GM23338 (cell line): ENCODE data around the gene SAMD7. TPM values are rescaled to one million over a fixed set of nuclear protein-coding genes. Genes with fewer than 3 reads are reported as not detected.

ENCODE experiments used
- ATAC-seq: fragments of 200-7000 bp; cut with Tn5 transposase; 3 replicates; pipeline ENCODE4 v1.9.1; 2020
- DNase-seq: peaks from one replicate; pipeline ENCODE4 v3.0.0-alpha.2; 2015; ENCODE audit warnings: low spot score
- H2AFZ ChIP-seq: fragments of 200-600 bp; sonication (generic); 2 replicates; pipeline ENCODE4 v1.8.0; 2016; ENCODE audit warnings: antibody characterized with exemption, mild to moderate bottlenecking, moderate library complexity
- H3F3A ChIP-seq: fragments of 200-600 bp; sonication (generic); replicated peaks from 2 replicates; pipeline ENCODE4 v1.8.0; 2017; ENCODE audit warnings: antibody characterized with exemption, mixed run types, low read depth
- H3K27ac ChIP-seq: fragments of 200-600 bp; sonication (generic); 2 replicates; pipeline ENCODE4 v1.6.1; 2016; ENCODE audit warnings: low read depth
- H3K27me3 ChIP-seq: fragments of 200-600 bp; sonication (generic); 2 replicates; pipeline ENCODE4 v1.8.0; 2016; ENCODE audit warnings: mild to moderate bottlenecking, mixed run types, moderate library complexity; ENCODE audit not compliant: insufficient read depth
- H3K36me3 ChIP-seq: fragments of 200-600 bp; sonication (generic); 2 replicates; pipeline ENCODE4 v1.8.0; 2016; ENCODE audit warnings: mild to moderate bottlenecking; ENCODE audit not compliant: insufficient read depth
- H3K4me1 ChIP-seq: fragments of 200-600 bp; sonication (generic); 2 replicates; pipeline ENCODE4 v1.8.0; 2016; ENCODE audit warnings: mild to moderate bottlenecking, moderate library complexity; ENCODE audit not compliant: insufficient read depth
- H3K4me2 ChIP-seq: fragments of 200-600 bp; sonication (generic); 2 replicates; pipeline ENCODE4 v1.7.1; 2017; ENCODE audit warnings: mixed run types
- H3K4me3 ChIP-seq: fragments of 200-600 bp; sonication (generic); 2 replicates; pipeline ENCODE4 v1.6.1; 2016; ENCODE audit warnings: mixed run types
- H3K79me2 ChIP-seq: fragments of 200-600 bp; sonication (generic); replicated peaks from 2 replicates; pipeline ENCODE4 v1.8.0; 2017; ENCODE audit warnings: mild to moderate bottlenecking; ENCODE audit not compliant: insufficient read depth
- H3K9me2 ChIP-seq: fragments of 200-600 bp; sonication (generic); 2 replicates; pipeline ENCODE4 v1.8.0; 2017; ENCODE audit not compliant: insufficient read depth
- H4K20me1 ChIP-seq: fragments of 200-600 bp; sonication (generic); replicated peaks from 2 replicates; pipeline ENCODE4 v1.8.0; 2017; ENCODE audit warnings: mild to moderate bottlenecking; ENCODE audit not compliant: insufficient read depth
- H3K27ac Mint-ChIP-seq: 2 replicates; pipeline ENCODE4 v1.8.0; 2020; ENCODE audit warnings: inconsistent platforms, mild to moderate bottlenecking, moderate library complexity, mixed read lengths
- H3K27me3 Mint-ChIP-seq: 3 replicates; pipeline ENCODE4 v1.8.0; 2022; ENCODE audit warnings: low read depth, mild to moderate bottlenecking, moderate library complexity, mixed read lengths, inconsistent platforms; ENCODE audit not compliant: insufficient read depth, poor library complexity
- H3K36me3 Mint-ChIP-seq: 3 replicates; pipeline ENCODE4 v1.8.0; 2021; ENCODE audit warnings: low read depth, mild to moderate bottlenecking, inconsistent platforms, moderate library complexity, mixed read lengths
- H3K4me1 Mint-ChIP-seq: 3 replicates; pipeline ENCODE4 v1.8.0; 2020; ENCODE audit warnings: mild to moderate bottlenecking, inconsistent platforms, mixed read lengths
- H3K4me3 Mint-ChIP-seq: 3 replicates; pipeline ENCODE4 v1.8.0; 2021; ENCODE audit warnings: moderate library complexity, mild to moderate bottlenecking, inconsistent platforms, mixed read lengths
- H3K9me3 Mint-ChIP-seq: 3 replicates; pipeline ENCODE4 v1.8.0; 2020; ENCODE audit warnings: moderate library complexity, mild to moderate bottlenecking, inconsistent platforms, mixed read lengths
- CREB1 ChIP-seq: fragments of 250-450 bp; sonication (Bioruptor Pico); IDR thresholded peaks from 2 replicates; pipeline ENCODE4 v1.5.0; 2020; ENCODE audit warnings: low read depth, mild to moderate bottlenecking, moderate library complexity
- ETS1 ChIP-seq: IDR thresholded peaks from 2 replicates; pipeline ENCODE4 v1.6.1; 2016; ENCODE audit warnings: antibody characterized with exemption
- EZH2 ChIP-seq: fragments of 200-600 bp; sonication (generic); IDR thresholded peaks from one replicate; pipeline ENCODE4 v1.8.0; 2017; ENCODE audit warnings: antibody characterized with exemption, mild to moderate bottlenecking, low read depth; ENCODE audit not compliant: unreplicated experiment
- EZH2phosphoT487 ChIP-seq: fragments of 200-600 bp; sonication (generic); IDR thresholded peaks from one replicate; pipeline ENCODE4 v1.8.1; 2018; ENCODE audit warnings: antibody characterized with exemption; ENCODE audit not compliant: unreplicated experiment
- JUNB ChIP-seq: IDR thresholded peaks from one replicate; pipeline ENCODE4 v1.6.1; 2016; ENCODE audit warnings: antibody characterized with exemption; ENCODE audit not compliant: unreplicated experiment
- NANOG ChIP-seq: IDR thresholded peaks from 2 replicates; pipeline ENCODE4 v1.6.1; 2016; ENCODE audit warnings: antibody characterized with exemption, borderline replicate concordance
- STAT1 ChIP-seq: IDR thresholded peaks from one replicate; pipeline ENCODE4 v1.6.1; 2016; ENCODE audit warnings: antibody characterized with exemption; ENCODE audit not compliant: unreplicated experiment
- ZNF114 ChIP-seq: fragments of 250-450 bp; sonication (Bioruptor Pico); IDR thresholded peaks from 2 replicates; pipeline ENCODE4 v1.5.0; 2020; ENCODE audit warnings: mild to moderate bottlenecking, moderate library complexity
- ZNF331 ChIP-seq: fragments of 250-450 bp; sonication (Bioruptor Pico); IDR thresholded peaks from 2 replicates; pipeline ENCODE4 v1.5.0; 2020; ENCODE audit warnings: low read depth, mild to moderate bottlenecking, moderate library complexity
- polyA plus RNA-seq: library from polyadenylated mRNA; unstranded; fragments of >200 nt; fragmentation: Nextera tagmentation; extraction: Ambion mirVana; gene quantifications from 2 replicates; pipeline ENCODE4 v1.2.1, GENCODE V29; 2016
- total RNA-seq: library from RNA; depleted of rRNA; stranded (reverse); fragments of >200 nt; shearing (Covaris generic); gene quantifications from 2 replicates; pipeline ENCODE4 v1.2.3, GENCODE V29; 2014
- TF ChIP-seq, protein P1 (sequence below), 2 experiments: fragments of 200-600 bp in 1 of 2; sonication (generic) in 1 of 2; conservative IDR thresholded peaks; 2 replicates each; pipeline versions ENCODE4 v1.5.1 to v1.6.1; 2016 to 2017; ENCODE audit warnings: antibody characterized with exemption in 2 of 2, low read depth in 2 of 2, mild to moderate bottlenecking in 2 of 2, moderate library complexity in 1 of 2
- TF ChIP-seq, protein P2 (sequence below): IDR thresholded peaks from one replicate; pipeline ENCODE4 v1.6.1; 2018; ENCODE audit warnings: antibody characterized with exemption; ENCODE audit not compliant: unreplicated experiment

SAMD7 gene
- total and polyA plus RNA-seq, 2 experiments from 2014 or later, result not detected

- Mint-ChIP-seq H3K9me3 (peaks cover 3% of the 10 kb centered on the region; the same call in 1 of the 3 replicates), H3K4me1 (peaks cover 8% of the 10 kb centered on the region; the same call in 2 of the 3 replicates), H3K27ac (no peak overlapping the region), H3K4me3 (no peak overlapping the region), H3K36me3 (no peaks in the 10 kb centered on the region), H3K27me3 (peaks cover 2% of the 10 kb centered on the region)
- Histone ChIP-seq H3K27me3 (no peaks in the 10 kb centered on the region), H3K79me2 (no peaks in the 10 kb centered on the region), H4K20me1 (no peaks in the 10 kb centered on the region), H2AFZ (no peak overlapping the region), H3K27ac (no peak overlapping the region), H3K9me2 (no peaks in the 10 kb centered on the region), H3K36me3 (no peaks in the 10 kb centered on the region; the same call in 1 of the 2 replicates), H3K4me2 (no peak overlapping the region), H3K4me1 (no peaks in the 10 kb centered on the region; the same call in 1 of the 2 replicates), H3F3A (no peaks in the 10 kb centered on the region), H3K4me3 (no peak overlapping the region)
- TF ChIP-seq, protein P1, sequence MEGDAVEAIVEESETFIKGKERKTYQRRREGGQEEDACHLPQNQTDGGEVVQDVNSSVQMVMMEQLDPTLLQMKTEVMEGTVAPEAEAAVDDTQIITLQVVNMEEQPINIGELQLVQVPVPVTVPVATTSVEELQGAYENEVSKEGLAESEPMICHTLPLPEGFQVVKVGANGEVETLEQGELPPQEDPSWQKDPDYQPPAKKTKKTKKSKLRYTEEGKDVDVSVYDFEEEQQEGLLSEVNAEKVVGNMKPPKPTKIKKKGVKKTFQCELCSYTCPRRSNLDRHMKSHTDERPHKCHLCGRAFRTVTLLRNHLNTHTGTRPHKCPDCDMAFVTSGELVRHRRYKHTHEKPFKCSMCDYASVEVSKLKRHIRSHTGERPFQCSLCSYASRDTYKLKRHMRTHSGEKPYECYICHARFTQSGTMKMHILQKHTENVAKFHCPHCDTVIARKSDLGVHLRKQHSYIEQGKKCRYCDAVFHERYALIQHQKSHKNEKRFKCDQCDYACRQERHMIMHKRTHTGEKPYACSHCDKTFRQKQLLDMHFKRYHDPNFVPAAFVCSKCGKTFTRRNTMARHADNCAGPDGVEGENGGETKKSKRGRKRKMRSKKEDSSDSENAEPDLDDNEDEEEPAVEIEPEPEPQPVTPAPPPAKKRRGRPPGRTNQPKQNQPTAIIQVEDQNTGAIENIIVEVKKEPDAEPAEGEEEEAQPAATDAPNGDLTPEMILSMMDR (conservative IDR thresholded peaks at IDR 0.05; ENCODE audit: low read depth in 2 of 2), result no peak
- no peak for TF ChIP-seq STAT1
- no peak for TF ChIP-seq EZH2
- TF ChIP-seq EZH2phosphoT487, result no peak
- TF ChIP-seq, protein P2, sequence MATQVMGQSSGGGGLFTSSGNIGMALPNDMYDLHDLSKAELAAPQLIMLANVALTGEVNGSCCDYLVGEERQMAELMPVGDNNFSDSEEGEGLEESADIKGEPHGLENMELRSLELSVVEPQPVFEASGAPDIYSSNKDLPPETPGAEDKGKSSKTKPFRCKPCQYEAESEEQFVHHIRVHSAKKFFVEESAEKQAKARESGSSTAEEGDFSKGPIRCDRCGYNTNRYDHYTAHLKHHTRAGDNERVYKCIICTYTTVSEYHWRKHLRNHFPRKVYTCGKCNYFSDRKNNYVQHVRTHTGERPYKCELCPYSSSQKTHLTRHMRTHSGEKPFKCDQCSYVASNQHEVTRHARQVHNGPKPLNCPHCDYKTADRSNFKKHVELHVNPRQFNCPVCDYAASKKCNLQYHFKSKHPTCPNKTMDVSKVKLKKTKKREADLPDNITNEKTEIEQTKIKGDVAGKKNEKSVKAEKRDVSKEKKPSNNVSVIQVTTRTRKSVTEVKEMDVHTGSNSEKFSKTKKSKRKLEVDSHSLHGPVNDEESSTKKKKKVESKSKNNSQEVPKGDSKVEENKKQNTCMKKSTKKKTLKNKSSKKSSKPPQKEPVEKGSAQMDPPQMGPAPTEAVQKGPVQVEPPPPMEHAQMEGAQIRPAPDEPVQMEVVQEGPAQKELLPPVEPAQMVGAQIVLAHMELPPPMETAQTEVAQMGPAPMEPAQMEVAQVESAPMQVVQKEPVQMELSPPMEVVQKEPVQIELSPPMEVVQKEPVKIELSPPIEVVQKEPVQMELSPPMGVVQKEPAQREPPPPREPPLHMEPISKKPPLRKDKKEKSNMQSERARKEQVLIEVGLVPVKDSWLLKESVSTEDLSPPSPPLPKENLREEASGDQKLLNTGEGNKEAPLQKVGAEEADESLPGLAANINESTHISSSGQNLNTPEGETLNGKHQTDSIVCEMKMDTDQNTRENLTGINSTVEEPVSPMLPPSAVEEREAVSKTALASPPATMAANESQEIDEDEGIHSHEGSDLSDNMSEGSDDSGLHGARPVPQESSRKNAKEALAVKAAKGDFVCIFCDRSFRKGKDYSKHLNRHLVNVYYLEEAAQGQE, result no peak
- no peak for TF ChIP-seq CREB1 (CRISPR knock-in tag)
- TF ChIP-seq NANOG, result no peak
- no peak for ATAC-seq
- DNase-seq, result no peak
These were observed 29.3 kb downstream of the SAMD7 start for GRCh38 chr3:169940470-169941181.

DNA sequence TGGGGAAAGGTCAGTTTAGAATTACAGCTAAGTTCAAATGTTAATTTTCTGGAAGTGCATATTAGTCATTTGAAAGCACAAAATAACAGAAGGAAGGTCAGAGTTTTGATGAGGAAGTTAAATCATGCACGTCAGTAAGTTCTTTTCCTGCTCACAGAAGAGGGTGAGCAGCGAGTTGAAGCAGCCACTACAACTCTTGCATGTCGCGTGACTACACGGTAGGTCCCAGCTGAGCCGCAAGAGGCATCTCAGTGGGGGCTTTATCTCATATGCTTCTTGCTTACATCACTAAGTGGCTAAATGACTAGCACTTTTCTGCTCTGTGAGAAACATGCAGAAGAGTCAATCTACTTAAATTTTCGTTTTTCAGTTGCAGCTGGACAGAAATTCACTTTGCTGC is 33.9 kb downstream of the SAMD7 start:
- Mint-ChIP-seq H3K4me3 (no peak overlapping the region), H3K36me3 (no peaks in the 10 kb centered on the region), H3K27me3 (peaks cover 3% of the 10 kb centered on the region), H3K27ac (no peak overlapping the region), H3K9me3 (peaks cover 3% of the 10 kb centered on the region; the same call in 1 of the 3 replicates), H3K4me1 (peaks cover 2% of the 10 kb centered on the region; the same call in 1 of the 3 replicates)
- Histone ChIP-seq H3K27ac (no peak overlapping the region), H3K4me1 (no peaks in the 10 kb centered on the region; the same call in 1 of the 2 replicates), H3F3A (no peaks in the 10 kb centered on the region), H3K4me2 (no peak overlapping the region), H3K4me3 (no peak overlapping the region), H3K27me3 (no peaks in the 10 kb centered on the region), H3K79me2 (no peaks in the 10 kb centered on the region), H3K36me3 (no peaks in the 10 kb centered on the region; the same call in 1 of the 2 replicates), H4K20me1 (no peaks in the 10 kb centered on the region), H2AFZ (0 out of 2 replicates have a peak overlapping the region, but pooled peaks have one; percentile 0), H3K9me2 (no peaks in the 10 kb centered on the region)
- TF ChIP-seq, protein P1 (conservative IDR thresholded peaks at IDR 0.05; ENCODE audit: low read depth in 2 of 2), result no peak
- TF ChIP-seq JUNB, result no peak
- no peak for TF ChIP-seq ETS1
- no peak for TF ChIP-seq STAT1
- no peak for TF ChIP-seq EZH2phosphoT487
- no peak for TF ChIP-seq ZNF331
- TF ChIP-seq NANOG, result no peak
- no peak for TF ChIP-seq ZNF114
- ATAC-seq (no peak; the same call in 2 of the 3 replicates), DNase-seq (no peak)
